ENCODE data around the gene ACTR8.
"Not testable (repeated sequence)": the region's sequence is repeated elsewhere in the genome, so short reads cannot be mapped to it uniquely, and the experiment has no call there.

The ACTR8 gene

GRCh38 chr3:53881691-53882593, at the start of gene ACTR8:
Gene ACTR8 (minus strand): TSS chr3:53882152. CDS start chr3:53882101, 51 bp downstream.
- DNase-seq: peak; percentile 64

- not testable (repeated sequence) for DNase-seq
Measured at GRCh38 chr3:53927208-53927872, 45.4 kb upstream of the ACTR8 start.

- no peak for DNase-seq
Measured at GRCh38 chr3:53921296-53921695, 39.3 kb upstream of the ACTR8 start.

- DNase-seq: no peak
Measured at GRCh38 chr3:53919741-53920140, 37.8 kb upstream of the ACTR8 start.

- no peak for DNase-seq
Measured at GRCh38 chr3:53913401-53913800, 31.4 kb upstream of the ACTR8 start.

GRCh38 chr3:53902711-53903110, 20.8 kb upstream of the ACTR8 start:
- no peak for DNase-seq

GRCh38 chr3:53902067-53902466, 20.1 kb upstream of the ACTR8 start:
- no peak for DNase-seq

- DNase-seq: no peak
Measured at GRCh38 chr3:53900666-53901331, 18.8 kb upstream of the ACTR8 start.

- DNase-seq: no peak
Measured at GRCh38 chr3:53899750-53900149, 17.8 kb upstream of the ACTR8 start.

GRCh38 chr3:53892286-53892637, 10.3 kb upstream of the ACTR8 start:
- no peak for DNase-seq

GRCh38 chr3:53891497-53892285, 9.7 kb upstream of the ACTR8 start, which contains the start of gene SELENOK:
Gene SELENOK (minus strand): TSS chr3:53891859.
- DNase-seq: peak; percentile 92

GRCh38 chr3:53890726-53891475, 8.9 kb upstream of the ACTR8 start:
- peak; percentile 1 for DNase-seq

- DNase-seq: no peak
Measured at GRCh38 chr3:53888232-53888631, 6.3 kb upstream of the ACTR8 start.

- DNase-seq: no peak
Measured at GRCh38 chr3:53887446-53887845, 5.5 kb upstream of the ACTR8 start.

GRCh38 chr3:53885239-53885638, 3.3 kb upstream of the ACTR8 start:
- no peak for DNase-seq

- DNase-seq: no peak
Measured at GRCh38 chr3:53884623-53885022, 2.7 kb upstream of the ACTR8 start.

GRCh38 chr3:53883008-53883407, 1.1 kb upstream of the ACTR8 start:
- no peak for DNase-seq

GRCh38 chr3:53880396-53881345, 1.3 kb downstream of the ACTR8 start:
- DNase-seq: no peak

GRCh38 chr3:53865732-53866499, 16.0 kb downstream of the ACTR8 start:
- no peak for DNase-seq

GRCh38 chr3:53863145-53863544, 18.8 kb downstream of the ACTR8 start:
- DNase-seq: no peak

Measured in NCI-H1436 (cell line).